Stimulated activated naive CD8-positive, alpha-beta T cell treated with anti-CD3 and anti-CD28 coated beads, Interleukin-15, Interleukin-2, amounts not matched to agents 100 ng/mL and 50 ng/mL, for 24 hours (primary cell): Measurements from ENCODE around the gene MMP24.
A peak's percentile ranks its signal among the peaks of the same experiment; 100 is the strongest.
"Not testable (repeated sequence)": the region's sequence is repeated elsewhere in the genome, so short reads cannot be mapped to it uniquely, and the experiment has no call there.

Source experiments
- H3K27ac Mint-ChIP-seq: one replicate; pipeline ENCODE4 v1.8.0; 2021; ENCODE audit warnings: mild to moderate bottlenecking, mixed read lengths
- H3K27me3 Mint-ChIP-seq: one replicate; pipeline ENCODE4 v1.8.0; 2021; ENCODE audit warnings: mixed read lengths
- H3K36me3 Mint-ChIP-seq: one replicate; pipeline ENCODE4 v1.8.0; 2021; ENCODE audit warnings: low read depth, mixed read lengths
- H3K4me1 Mint-ChIP-seq: one replicate; pipeline ENCODE4 v1.8.0; 2021; ENCODE audit warnings: low read depth, mixed read lengths
- H3K4me3 Mint-ChIP-seq: one replicate; pipeline ENCODE4 v1.8.0; 2021; ENCODE audit warnings: mild to moderate bottlenecking, mixed read lengths
- H3K9me3 Mint-ChIP-seq: one replicate; pipeline ENCODE4 v1.8.0; 2021; ENCODE audit warnings: mixed read lengths

MMP24 gene

GRCh38 chr20:35262731-35263531, 36.4 kb downstream of the MMP24 start:
- H3K4me1 Mint-ChIP-seq, H3K27me3 Mint-ChIP-seq, H3K27ac Mint-ChIP-seq, H3K36me3 Mint-ChIP-seq, H3K4me3 Mint-ChIP-seq, H3K9me3 Mint-ChIP-seq: not testable (repeated sequence)

GRCh38 chr20:35263532-35264341, 37.2 kb downstream of the MMP24 start:
- no peaks in the 10 kb centered on the region for H3K27me3 Mint-ChIP-seq
- H3K36me3 Mint-ChIP-seq = peaks cover 7% of the 10 kb centered on the region
- H3K27ac Mint-ChIP-seq = no peak overlapping the region
- H3K4me3 Mint-ChIP-seq = no peak overlapping the region
- H3K9me3 Mint-ChIP-seq = no peaks in the 10 kb centered on the region
- no peaks in the 10 kb centered on the region for H3K4me1 Mint-ChIP-seq

- H3K27ac Mint-ChIP-seq = no peak overlapping the region
- no peaks in the 10 kb centered on the region for H3K4me1 Mint-ChIP-seq
- H3K4me3 Mint-ChIP-seq = no peak overlapping the region
- peaks cover 7% of the 10 kb centered on the region for H3K36me3 Mint-ChIP-seq
- no peaks in the 10 kb centered on the region for H3K27me3 Mint-ChIP-seq
- H3K9me3 Mint-ChIP-seq = no peaks in the 10 kb centered on the region
Observed at GRCh38 chr20:35264755-35265154, 38.3 kb downstream of the MMP24 start.

- Mint-ChIP-seq H3K27me3 (no peaks in the 10 kb centered on the region), H3K36me3 (peaks cover 7% of the 10 kb centered on the region), H3K9me3 (no peaks in the 10 kb centered on the region), H3K4me1 (no peaks in the 10 kb centered on the region), H3K27ac (no peak overlapping the region), H3K4me3 (no peak overlapping the region)
Observed at GRCh38 chr20:35267092-35267491, 40.6 kb downstream of the MMP24 start.

GRCh38 chr20:35269055-35269781, 42.7 kb downstream of the MMP24 start:
- H3K4me1 Mint-ChIP-seq = no peaks in the 10 kb centered on the region
- no peaks in the 10 kb centered on the region for H3K27me3 Mint-ChIP-seq
- no peaks in the 10 kb centered on the region for H3K9me3 Mint-ChIP-seq
- no peak overlapping the region for H3K27ac Mint-ChIP-seq
- H3K4me3 Mint-ChIP-seq = no peak overlapping the region
- H3K36me3 Mint-ChIP-seq = peaks cover 7% of the 10 kb centered on the region

- H3K4me1 Mint-ChIP-seq = no peaks in the 10 kb centered on the region
- H3K27me3 Mint-ChIP-seq = no peaks in the 10 kb centered on the region
- H3K27ac Mint-ChIP-seq = no peak overlapping the region
- peaks cover 7% of the 10 kb centered on the region for H3K36me3 Mint-ChIP-seq
- no peak overlapping the region for H3K4me3 Mint-ChIP-seq
- no peaks in the 10 kb centered on the region for H3K9me3 Mint-ChIP-seq
Observed at GRCh38 chr20:35270021-35270902, 43.8 kb downstream of the MMP24 start.

- no peaks in the 10 kb centered on the region for H3K27me3 Mint-ChIP-seq
- H3K4me1 Mint-ChIP-seq = peaks cover 2% of the 10 kb centered on the region
- H3K9me3 Mint-ChIP-seq = no peaks in the 10 kb centered on the region
- H3K4me3 Mint-ChIP-seq = no peak overlapping the region
- H3K36me3 Mint-ChIP-seq = peaks cover 7% of the 10 kb centered on the region
- no peak overlapping the region for H3K27ac Mint-ChIP-seq
Observed at GRCh38 chr20:35271073-35271882, 44.8 kb downstream of the MMP24 start.

- H3K4me3 Mint-ChIP-seq = no peak overlapping the region
- H3K36me3 Mint-ChIP-seq = peaks cover 7% of the 10 kb centered on the region
- H3K4me1 Mint-ChIP-seq = peaks cover 4% of the 10 kb centered on the region
- no peak overlapping the region for H3K27ac Mint-ChIP-seq
- H3K9me3 Mint-ChIP-seq = no peaks in the 10 kb centered on the region
- H3K27me3 Mint-ChIP-seq = no peaks in the 10 kb centered on the region
Observed at GRCh38 chr20:35271904-35272303, 45.4 kb downstream of the MMP24 start.

GRCh38 chr20:35273449-35274171, 47.1 kb downstream of the MMP24 start:
- H3K27me3 Mint-ChIP-seq = no peaks in the 10 kb centered on the region
- no peak overlapping the region for H3K4me3 Mint-ChIP-seq
- H3K4me1 Mint-ChIP-seq = peaks cover 9% of the 10 kb centered on the region
- peaks cover 12% of the 10 kb centered on the region for H3K36me3 Mint-ChIP-seq
- H3K9me3 Mint-ChIP-seq = no peaks in the 10 kb centered on the region
- H3K27ac Mint-ChIP-seq = no peak overlapping the region

GRCh38 chr20:35274172-35275092, 47.9 kb downstream of the MMP24 start:
- peaks cover 9% of the 10 kb centered on the region for H3K4me1 Mint-ChIP-seq
- H3K36me3 Mint-ChIP-seq = peaks cover 15% of the 10 kb centered on the region
- H3K27ac Mint-ChIP-seq = no peak overlapping the region
- H3K4me3 Mint-ChIP-seq = no peak overlapping the region
- H3K27me3 Mint-ChIP-seq = no peaks in the 10 kb centered on the region
- no peaks in the 10 kb centered on the region for H3K9me3 Mint-ChIP-seq

GRCh38 chr20:35275741-35276251, 49.3 kb downstream of the MMP24 start:
- peak overlapping the region; percentile 49 for H3K4me3 Mint-ChIP-seq
- peaks cover 13% of the 10 kb centered on the region for H3K4me1 Mint-ChIP-seq
- peak overlapping the region; percentile 52 for H3K27ac Mint-ChIP-seq
- peaks cover 27% of the 10 kb centered on the region for H3K36me3 Mint-ChIP-seq
- no peaks in the 10 kb centered on the region for H3K9me3 Mint-ChIP-seq
- H3K27me3 Mint-ChIP-seq = no peaks in the 10 kb centered on the region

GRCh38 chr20:35276408-35276807, 49.9 kb downstream of the MMP24 start:
- Mint-ChIP-seq H3K4me3 (peak overlapping the region; percentile 98), H3K4me1 (peaks cover 13% of the 10 kb centered on the region), H3K36me3 (peaks cover 29% of the 10 kb centered on the region), H3K9me3 (no peaks in the 10 kb centered on the region), H3K27me3 (no peaks in the 10 kb centered on the region), H3K27ac (peak overlapping the region; percentile 98)
